Measurements from ENCODE around the gene GID4.

The GID4 gene

GRCh38 chr17:18102640-18103039, 63.4 kb downstream of the GID4 start:
- DNase-seq, result no peak

- DNase-seq, result no peak
These were observed 65.8 kb downstream of the GID4 start for GRCh38 chr17:18105027-18105426.

DNA sequence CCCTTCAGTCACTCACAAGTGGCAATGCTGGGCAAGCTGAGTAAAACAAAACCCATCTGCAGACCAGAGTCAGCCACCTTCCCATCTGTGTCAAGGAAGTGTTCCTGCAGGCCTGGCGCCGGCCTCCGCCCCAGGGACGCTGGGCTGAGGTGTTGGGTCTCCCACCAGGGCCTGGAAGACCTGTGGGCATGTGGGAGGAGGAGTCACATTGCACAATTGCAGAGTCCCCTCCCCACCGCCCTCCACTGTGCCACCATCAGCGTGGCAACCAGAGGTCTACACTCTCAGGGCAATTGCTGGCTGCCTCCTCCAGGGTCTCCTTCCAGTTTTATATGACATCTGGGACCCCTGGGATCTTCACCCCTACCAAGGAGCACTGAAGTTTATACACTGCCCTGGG, 66.4 kb downstream of the GID4 start:
- no peak for DNase-seq

GRCh38 chr17:18106211-18106610, 67.0 kb downstream of the GID4 start:
- DNase-seq, result no peak

- no peak for DNase-seq
These were observed 68.0 kb downstream of the GID4 start for GRCh38 chr17:18107061-18107790.

DNA sequence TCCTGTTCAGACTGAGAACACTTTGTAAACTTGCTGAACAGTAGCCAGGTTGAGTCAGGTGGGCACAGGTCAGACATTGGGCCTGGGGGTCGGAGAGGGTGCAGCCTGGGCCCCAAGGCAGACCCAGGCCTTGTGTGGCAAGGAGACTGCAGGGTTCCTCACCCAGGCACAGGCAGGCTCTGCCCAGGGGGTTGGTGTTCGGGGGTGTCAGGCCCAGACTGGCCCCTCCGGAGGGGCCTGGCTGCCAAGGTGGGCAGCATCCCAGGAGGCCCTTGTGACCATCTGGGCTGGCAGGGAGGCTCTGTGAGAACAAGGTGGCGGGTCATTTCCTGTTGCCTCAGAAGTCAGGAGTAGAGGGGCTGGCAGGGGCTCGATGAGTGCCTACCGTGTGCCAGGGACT, 68.8 kb downstream of the GID4 start:
- DNase-seq, result no peak

- no peak for DNase-seq
These were observed 69.4 kb downstream of the GID4 start, which contains the start of gene MYO15A for GRCh38 chr17:18108401-18109312. MYO15A (plus strand) TSS chr17:18108756; CDS start chr17:18118801, 10,045 bp downstream.

- DNase-seq, result no peak
These were observed 70.8 kb downstream of the GID4 start for GRCh38 chr17:18109935-18110485.

DNA sequence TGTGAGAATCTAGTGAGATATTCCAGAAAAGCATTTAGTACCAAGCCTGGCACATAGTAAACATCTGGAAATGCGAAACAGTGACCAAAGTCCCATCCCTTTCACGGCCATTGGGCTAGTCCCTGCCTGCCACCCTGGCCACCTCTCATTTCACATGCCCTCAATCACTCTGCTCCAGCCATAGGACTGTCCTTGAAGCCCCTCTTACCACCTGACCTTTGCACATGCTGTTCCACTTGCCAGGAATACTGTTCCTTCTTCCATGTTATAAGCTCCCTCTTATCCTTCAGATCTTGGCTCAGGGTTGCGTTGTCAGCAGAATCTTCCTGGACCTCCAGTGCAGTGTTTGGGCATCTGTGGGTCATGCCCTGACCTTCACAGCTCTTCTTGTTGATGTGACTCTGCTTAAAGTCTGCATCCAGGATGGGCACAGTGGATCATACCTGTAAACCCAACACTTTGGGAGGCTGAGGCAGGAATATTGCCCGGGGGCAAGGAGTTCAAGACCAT, 71.5 kb downstream of the GID4 start:
- DNase-seq, result no peak

GRCh38 chr17:18111330-18111971, 72.2 kb downstream of the GID4 start:
- no peak for DNase-seq

GRCh38 chr17:18115517-18115916, 76.3 kb downstream of the GID4 start:
- DNase-seq, result no peak

GRCh38 chr17:18116078-18116477, 76.9 kb downstream of the GID4 start:
- no peak for DNase-seq

DNA sequence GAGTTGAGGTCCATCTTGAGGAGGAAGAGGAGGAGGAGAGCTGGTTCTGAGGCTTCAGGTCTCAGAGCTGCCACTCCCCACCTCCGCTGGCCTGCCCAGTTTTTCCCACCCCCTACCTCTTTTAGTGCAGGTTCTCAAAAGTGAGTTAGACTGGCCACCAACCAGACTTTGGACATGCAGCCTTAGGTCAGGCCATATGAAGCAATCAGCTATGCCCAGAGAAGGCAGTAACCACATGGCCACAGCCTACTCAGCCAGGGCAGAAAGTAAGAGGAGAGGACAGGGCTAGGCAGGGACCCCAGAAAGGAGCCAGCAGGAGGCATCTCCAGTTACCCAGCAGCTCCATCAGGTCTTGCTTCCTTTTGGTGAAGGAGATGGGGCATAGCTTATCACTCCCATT, 78.3 kb downstream of the GID4 start:
- no peak for DNase-seq
